Naive thymus-derived CD8-positive, alpha-beta T cell (primary cell): ENCODE data around the gene DDX10. TPM values are rescaled to one million over a fixed set of nuclear protein-coding genes. Genes with fewer than 3 reads are reported as not detected.
A peak's percentile ranks its signal among the peaks of the same experiment; 100 is the strongest.

Experiments used
- ATAC-seq, 2 donors: fragments of 150-1000 bp; cut with Tn5 transposase in 1 of 2; sonication (Bioruptor Pico), chemical (Tn5 transposase) in 1 of 2; 1 replicate in 1 of 2; 2 replicates in 1 of 2; pipeline ENCODE4 v1.10.0; 2021; ENCODE audit warnings: mild to moderate bottlenecking in 2 of 2, moderate library complexity in 2 of 2
- POLR2A ChIA-PET: fragments of 350-600 bp; sonication (Branson Sonifier 250); formaldehyde crosslinking; loops from one replicate; lab custom pipeline; 2021; ENCODE audit warnings: antibody characterized with exemption; lab: Charles Lee
- DNase-seq, 10 donors: peaks; one replicate each; pipeline versions ENCODE4 v3.0.0 to v3.0.0-alpha.2; 2020 to 2022
- H3K27ac Mint-ChIP-seq, 10 donors: one replicate each; pipeline ENCODE4 v1.8.0; 2020 to 2022; ENCODE audit warnings: mild to moderate bottlenecking in 10 of 10, mixed read lengths in 10 of 10, moderate library complexity in 4 of 10, inconsistent platforms in 1 of 10
- H3K27me3 Mint-ChIP-seq, 5 donors: one replicate each; pipeline ENCODE4 v1.8.0; 2021 to 2022; ENCODE audit warnings: mixed read lengths in 5 of 5
- H3K36me3 Mint-ChIP-seq, 3 donors: one replicate each; pipeline ENCODE4 v1.8.0; 2020 to 2022; ENCODE audit warnings: mixed read lengths in 3 of 3, mild to moderate bottlenecking in 2 of 3, inconsistent platforms in 1 of 3
- H3K4me1 Mint-ChIP-seq, 4 donors: one replicate each; pipeline ENCODE4 v1.8.0; 2021 to 2022; ENCODE audit warnings: mixed read lengths in 4 of 4
- H3K4me3 Mint-ChIP-seq, 10 donors: one replicate each; pipeline ENCODE4 v1.8.0; 2020 to 2022; ENCODE audit warnings: mild to moderate bottlenecking in 10 of 10, mixed read lengths in 10 of 10, moderate library complexity in 6 of 10, inconsistent platforms in 1 of 10
- H3K9me3 Mint-ChIP-seq, 9 donors: one replicate each; pipeline ENCODE4 v1.8.0; 2020 to 2022; ENCODE audit warnings: mixed read lengths in 9 of 9, mild to moderate bottlenecking in 3 of 9, inconsistent platforms in 1 of 9, moderate library complexity in 1 of 9
- polyA plus RNA-seq, 3 donors: library from polyadenylated mRNA; unstranded; fragments of 300-500 nt; fragmentation: Illumina TruSeq; gene quantifications; one replicate each; pipeline ENCODE4 v1.2.3, GENCODE V29; 2021
- total RNA-seq, 8 experiments: library from RNA in 2 of 8; stranded (reverse) in 2 of 8; gene quantifications; one replicate each; pipeline ENCODE4 v1.2.3 and lab custom pipeline; 2021 to 2026

The DDX10 gene
- total and polyA plus RNA-seq, 5 experiments from 2014 or later, result 13.1 to 26.3 (median 15.9) TPM

DNA sequence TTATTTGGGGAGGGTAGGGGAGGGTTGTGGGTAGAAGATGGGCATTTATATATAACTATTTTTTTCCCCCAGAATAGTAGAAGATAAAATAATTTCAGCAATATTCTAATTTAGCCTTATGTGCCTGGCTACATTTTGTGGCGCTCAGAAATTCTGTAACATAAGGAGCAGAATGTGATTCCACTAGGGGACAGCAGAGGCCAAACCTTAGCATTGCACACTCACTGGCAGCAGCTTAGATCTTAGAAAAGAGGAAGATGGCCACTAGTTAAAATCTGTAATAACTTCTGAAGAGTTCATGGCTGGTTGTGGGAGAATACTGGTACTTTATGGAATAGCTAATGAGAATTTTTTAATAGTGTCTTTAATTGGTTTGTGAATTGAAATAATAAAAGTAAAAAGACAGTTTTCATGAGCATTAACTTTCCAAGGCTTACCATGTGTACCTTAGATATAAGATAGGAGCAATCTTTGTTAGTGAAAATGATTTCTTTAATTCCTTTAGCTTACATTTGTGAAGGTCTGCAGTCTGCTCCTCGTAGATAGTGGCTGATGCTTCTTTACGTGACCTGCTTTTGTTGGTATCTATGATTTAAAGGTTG lies 33.1 kb downstream of the DDX10 start:
- no peaks in the 10 kb centered on the region for H3K9me3 Mint-ChIP-seq

DNA sequence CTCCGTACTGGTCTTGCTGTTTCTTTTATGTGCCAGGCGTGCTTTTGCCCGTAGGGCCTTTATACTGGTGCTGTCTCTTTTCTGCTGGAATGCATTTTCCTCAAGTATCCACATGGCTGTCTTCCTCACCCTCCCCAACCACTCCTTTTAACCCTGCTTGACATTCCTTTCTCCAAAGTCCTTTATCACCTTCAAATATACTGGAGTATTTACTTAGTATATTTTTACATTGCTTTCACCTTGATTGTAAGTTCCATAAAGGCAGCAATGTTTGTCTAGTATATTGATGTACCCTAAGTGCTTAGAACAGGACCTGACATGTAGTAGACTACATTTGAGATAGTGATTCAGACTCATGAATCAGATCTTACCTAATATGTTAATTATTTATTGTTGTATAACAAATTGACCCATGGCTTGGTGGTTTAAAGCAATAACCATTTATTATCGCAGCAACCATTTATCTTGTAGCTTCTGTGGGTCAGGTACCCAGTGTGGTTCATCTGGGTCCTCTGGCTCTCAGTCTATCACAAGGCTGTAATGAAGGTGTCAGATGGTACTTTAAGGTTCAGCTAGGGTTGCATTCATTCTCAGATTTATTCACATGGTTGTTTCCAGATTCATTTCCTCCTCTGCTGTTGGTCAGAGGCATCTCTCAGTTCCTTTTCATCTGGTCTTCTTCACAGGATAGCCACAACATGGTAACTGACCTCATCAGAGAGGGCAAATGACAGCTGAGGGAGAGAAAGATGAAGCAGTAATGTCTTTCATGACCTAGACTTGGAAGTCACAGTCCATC lies 34.2 kb downstream of the DDX10 start:
- H3K36me3 Mint-ChIP-seq, result peaks cover 5 to 71% (median 41%) of the 10 kb centered on the region in 3 donors
- ATAC-seq, result no peak
- no peaks in the 10 kb centered on the region for H3K27me3 Mint-ChIP-seq
- POLR2A ChIA-PET, result no interaction called here
- no peak for DNase-seq
- H3K27ac Mint-ChIP-seq, result no peak overlapping the region
- no peaks in the 10 kb centered on the region for H3K9me3 Mint-ChIP-seq
- peak overlapping the region in 1 of 10 donors; percentile 0 for H3K4me3 Mint-ChIP-seq
- H3K4me1 Mint-ChIP-seq, result peaks cover 0 to 5% (median 2%) of the 10 kb centered on the region in 4 donors

More for the DNA sequence above, 33.1 kb downstream of the DDX10 start:
- DNase-seq (peak in 8 of 10 donors; percentile 13 to 62 (median 27)), ATAC-seq (peak; percentile 47 to 49)
- no peaks in the 10 kb centered on the region for H3K27me3 Mint-ChIP-seq
- no peak overlapping the region for H3K4me3 Mint-ChIP-seq
- POLR2A ChIA-PET, result no interaction called here
- no peak overlapping the region for H3K27ac Mint-ChIP-seq
- peaks cover 0 to 5% (median 2%) of the 10 kb centered on the region in 4 donors for H3K4me1 Mint-ChIP-seq
- H3K36me3 Mint-ChIP-seq, result peaks cover 5 to 71% (median 37%) of the 10 kb centered on the region in 3 donors

DNA sequence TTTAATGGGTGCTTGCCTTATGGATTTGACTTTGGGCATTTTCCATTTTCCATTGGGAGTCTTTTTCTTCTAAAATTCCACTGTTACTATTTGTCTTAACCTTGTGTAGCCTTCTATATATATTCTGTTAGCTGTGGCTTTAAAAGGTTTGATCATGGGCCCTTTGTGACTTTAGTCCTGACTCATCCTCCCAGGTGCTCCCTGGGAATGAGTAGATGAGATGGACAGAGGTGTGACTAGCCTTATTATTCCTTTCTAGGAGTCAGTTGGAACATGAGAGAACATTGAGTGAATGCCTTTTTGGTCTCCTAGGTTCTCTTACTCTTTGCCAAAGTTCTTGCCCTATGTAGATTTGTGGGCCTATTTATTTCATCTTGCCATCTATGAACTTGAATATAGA lies 39.0 kb downstream of the DDX10 start:
- H3K9me3 Mint-ChIP-seq, result peaks cover 0 to 27% (median 12%) of the 10 kb centered on the region in 9 donors
- DNase-seq, result no peak
- POLR2A ChIA-PET, result no interaction called here
- peaks cover 0 to 5% (median 3%) of the 10 kb centered on the region in 4 donors for H3K4me1 Mint-ChIP-seq
- no peak overlapping the region for H3K4me3 Mint-ChIP-seq
- no peak for ATAC-seq
- no peak overlapping the region for H3K27ac Mint-ChIP-seq
- no peaks in the 10 kb centered on the region for H3K27me3 Mint-ChIP-seq
- H3K36me3 Mint-ChIP-seq, result peaks cover 29 to 86% (median 72%) of the 10 kb centered on the region in 3 donors

DNA sequence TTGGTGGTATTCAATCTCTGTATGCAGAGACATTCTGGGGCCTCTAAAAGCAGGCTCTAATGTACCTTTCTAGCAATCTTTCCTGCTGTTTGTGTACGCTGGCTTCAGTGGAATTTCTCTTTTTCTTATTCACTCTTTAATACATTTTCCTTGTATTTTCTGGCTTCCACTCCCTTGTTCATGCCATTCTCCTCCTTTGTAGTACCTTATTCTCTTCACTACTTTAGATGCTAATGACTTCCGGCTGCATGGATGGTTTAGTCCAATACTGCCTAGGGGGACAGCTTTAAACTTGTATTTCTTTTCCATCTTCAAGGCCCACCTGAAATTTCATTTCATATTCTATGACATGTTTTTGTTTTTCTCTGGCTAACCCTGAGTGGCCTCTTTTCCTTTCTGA lies 40.2 kb downstream of the DDX10 start:
- Mint-ChIP-seq H3K4me1 (peaks cover 0 to 11% (median 3%) of the 10 kb centered on the region in 4 donors), H3K27ac (no peak overlapping the region), H3K4me3 (no peak overlapping the region), H3K9me3 (peaks cover 0 to 36% (median 16%) of the 10 kb centered on the region in 9 donors), H3K36me3 (peaks cover 39 to 89% (median 80%) of the 10 kb centered on the region in 3 donors), H3K27me3 (no peaks in the 10 kb centered on the region)
- POLR2A ChIA-PET, result no interaction called here
- ATAC-seq, result no peak
- DNase-seq, result no peak

DNA sequence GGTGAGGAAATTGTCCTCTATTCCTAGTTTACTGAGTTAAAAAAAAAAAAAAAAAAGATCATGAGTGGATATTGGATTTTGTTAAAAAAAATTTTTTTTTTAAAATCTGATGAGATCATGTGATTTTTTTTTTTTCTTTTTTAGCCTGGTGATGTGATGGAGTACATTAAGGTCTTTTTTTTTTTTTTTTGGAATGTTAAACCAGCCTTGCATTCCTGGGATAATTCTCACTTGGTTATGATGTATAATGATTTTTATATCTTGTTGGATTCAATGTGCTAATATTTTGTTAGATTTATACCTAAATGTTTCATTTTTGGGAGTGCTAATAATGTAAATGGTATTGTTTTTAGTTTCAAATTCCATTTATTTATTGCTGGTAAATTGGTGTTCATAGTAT lies 43.3 kb downstream of the DDX10 start:
- no peak for ATAC-seq
- DNase-seq, result no peak
- POLR2A ChIA-PET, result no interaction called here

DNA sequence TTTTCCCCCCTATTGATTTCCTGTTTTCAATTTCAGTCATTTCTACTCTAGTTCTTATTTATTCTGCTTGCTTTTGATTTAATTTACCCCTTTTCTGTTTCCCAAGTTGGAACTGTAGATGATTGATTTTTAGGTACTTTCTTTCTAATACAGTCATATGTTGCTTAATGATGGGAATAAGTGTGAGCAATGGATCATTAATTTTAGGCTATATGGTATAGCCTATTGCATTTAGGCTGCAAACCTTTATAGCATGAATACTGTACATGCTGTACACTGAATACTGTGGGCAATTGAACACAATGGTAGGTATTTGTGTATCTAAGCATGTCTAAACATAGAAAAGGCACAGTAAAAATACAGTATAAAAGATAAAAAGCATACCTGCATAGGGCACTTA lies 44.9 kb downstream of the DDX10 start:
- Mint-ChIP-seq H3K27me3 (no peaks in the 10 kb centered on the region), H3K27ac (no peak overlapping the region), H3K4me1 (peaks cover 6 to 14% (median 12%) of the 10 kb centered on the region in 4 donors), H3K4me3 (no peak overlapping the region), H3K9me3 (peaks cover 0 to 36% (median 19%) of the 10 kb centered on the region in 9 donors), H3K36me3 (peaks cover 59 to 95% (median 82%) of the 10 kb centered on the region in 3 donors)
- DNase-seq (no peak), ATAC-seq (no peak)
- POLR2A ChIA-PET, result interaction anchor here (0.7 kb wide), 1 partner anchor 228 kb away, joined by 3 read pairs; no protein-coding TSS in a partner anchor

More for the DNA sequence above, 43.3 kb downstream of the DDX10 start:
- Mint-ChIP-seq H3K27ac (no peak overlapping the region), H3K27me3 (no peaks in the 10 kb centered on the region), H3K36me3 (peaks cover 54 to 98% (median 89%) of the 10 kb centered on the region in 3 donors), H3K9me3 (peaks cover 0 to 36% (median 19%) of the 10 kb centered on the region in 9 donors), H3K4me3 (no peak overlapping the region), H3K4me1 (peaks cover 5 to 10% (median 10%) of the 10 kb centered on the region in 4 donors)

DNA sequence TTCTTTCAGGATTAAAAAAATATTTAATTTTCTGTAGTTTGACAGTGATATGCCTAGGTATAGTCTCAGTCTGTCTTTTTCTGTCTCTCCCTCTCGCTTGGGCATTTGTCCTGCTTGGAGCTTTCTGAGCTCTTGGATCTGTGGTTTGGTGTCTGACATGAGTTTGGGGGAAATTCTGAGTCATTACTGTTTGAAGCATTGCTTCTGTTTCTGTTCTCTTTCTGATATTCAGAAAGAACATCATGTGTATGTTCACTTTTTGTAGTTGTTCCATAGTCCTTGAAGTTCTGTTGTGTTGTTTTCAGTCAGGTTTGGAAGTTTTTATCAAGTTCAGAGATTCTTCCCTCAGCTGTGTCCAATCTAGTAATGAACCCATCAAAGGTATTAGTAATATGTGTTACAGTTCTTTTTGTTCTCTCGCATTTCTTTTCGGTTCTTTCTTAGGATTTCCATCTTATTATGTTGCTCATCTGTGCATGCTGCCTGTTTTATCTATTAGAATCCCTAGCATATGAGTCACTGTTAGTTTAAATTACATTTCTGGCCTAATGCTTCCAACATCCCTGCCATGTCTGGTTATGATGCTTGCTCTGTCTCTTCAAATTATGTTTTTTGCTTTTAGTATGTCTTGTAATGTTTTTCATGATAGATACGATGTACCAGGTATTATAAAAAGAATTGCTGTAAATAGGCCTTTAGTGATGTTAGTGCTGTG lies 48.4 kb downstream of the DDX10 start:
- Mint-ChIP-seq H3K27me3 (no peaks in the 10 kb centered on the region), H3K9me3 (peaks cover 0 to 16% (median 11%) of the 10 kb centered on the region in 9 donors), H3K4me3 (no peak overlapping the region), H3K36me3 (peaks cover 44 to 88% (median 72%) of the 10 kb centered on the region in 3 donors), H3K27ac (no peak overlapping the region), H3K4me1 (peaks cover 6 to 14% (median 10%) of the 10 kb centered on the region in 4 donors)
- no peak for DNase-seq
- POLR2A ChIA-PET, result no interaction called here
- ATAC-seq, result no peak

DNA sequence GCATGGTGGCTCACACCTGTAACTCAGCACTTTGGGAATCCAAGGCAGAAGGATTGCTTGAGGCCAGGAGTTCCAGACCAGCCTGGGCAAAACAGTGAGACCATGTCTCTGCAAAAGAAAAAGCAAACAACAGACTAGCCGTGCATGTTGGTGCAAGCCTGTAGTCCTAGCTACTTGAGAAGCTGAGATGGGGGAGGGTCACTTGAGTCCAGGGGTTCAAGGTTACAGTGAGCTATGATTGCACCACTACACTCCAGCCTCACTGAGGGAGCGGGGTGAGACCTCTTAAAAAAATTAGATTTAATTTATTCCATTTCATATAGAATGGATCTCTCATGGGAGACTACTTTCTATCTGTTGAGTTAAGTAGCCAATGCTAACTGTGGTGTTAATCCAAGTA lies 50.4 kb downstream of the DDX10 start:
- Mint-ChIP-seq H3K4me3 (no peak overlapping the region), H3K4me1 (peaks cover 6 to 12% (median 7%) of the 10 kb centered on the region in 4 donors), H3K9me3 (peaks cover 0 to 3% (median 2%) of the 10 kb centered on the region in 9 donors), H3K27ac (no peak overlapping the region), H3K36me3 (peaks cover 37 to 82% (median 62%) of the 10 kb centered on the region in 3 donors), H3K27me3 (no peaks in the 10 kb centered on the region)
- POLR2A ChIA-PET, result no interaction called here
- no peak for DNase-seq
- no peak for ATAC-seq

DNA sequence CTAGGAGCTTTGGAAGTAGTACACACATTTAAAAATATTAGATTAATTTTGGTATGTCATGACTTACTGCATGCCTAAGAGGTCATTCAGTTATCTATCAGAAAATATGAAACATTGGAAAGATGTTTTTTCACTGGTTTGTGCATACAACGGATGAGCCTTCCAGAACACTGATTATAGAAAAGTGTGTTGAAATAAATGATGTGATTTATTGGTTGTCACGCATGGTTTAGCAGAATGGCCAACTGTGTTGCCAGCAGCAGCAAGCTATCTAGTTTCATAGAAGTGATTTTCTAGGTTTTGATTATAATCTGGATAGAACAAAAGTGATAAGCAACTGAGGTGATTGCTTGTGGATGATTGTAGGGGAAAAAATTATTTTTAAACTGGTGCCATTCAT lies 53.6 kb downstream of the DDX10 start:
- Mint-ChIP-seq H3K9me3 (peaks cover 0 to 4% (median 0%) of the 10 kb centered on the region in 9 donors), H3K27me3 (no peaks in the 10 kb centered on the region), H3K36me3 (peaks cover 27 to 82% (median 54%) of the 10 kb centered on the region in 3 donors), H3K4me3 (no peak overlapping the region), H3K27ac (peak overlapping the region in 1 of 10 donors; percentile 68), H3K4me1 (peaks cover 0 to 6% (median 3%) of the 10 kb centered on the region in 4 donors)
- POLR2A ChIA-PET, result no interaction called here
- ATAC-seq (no peak), DNase-seq (no peak)

DNA sequence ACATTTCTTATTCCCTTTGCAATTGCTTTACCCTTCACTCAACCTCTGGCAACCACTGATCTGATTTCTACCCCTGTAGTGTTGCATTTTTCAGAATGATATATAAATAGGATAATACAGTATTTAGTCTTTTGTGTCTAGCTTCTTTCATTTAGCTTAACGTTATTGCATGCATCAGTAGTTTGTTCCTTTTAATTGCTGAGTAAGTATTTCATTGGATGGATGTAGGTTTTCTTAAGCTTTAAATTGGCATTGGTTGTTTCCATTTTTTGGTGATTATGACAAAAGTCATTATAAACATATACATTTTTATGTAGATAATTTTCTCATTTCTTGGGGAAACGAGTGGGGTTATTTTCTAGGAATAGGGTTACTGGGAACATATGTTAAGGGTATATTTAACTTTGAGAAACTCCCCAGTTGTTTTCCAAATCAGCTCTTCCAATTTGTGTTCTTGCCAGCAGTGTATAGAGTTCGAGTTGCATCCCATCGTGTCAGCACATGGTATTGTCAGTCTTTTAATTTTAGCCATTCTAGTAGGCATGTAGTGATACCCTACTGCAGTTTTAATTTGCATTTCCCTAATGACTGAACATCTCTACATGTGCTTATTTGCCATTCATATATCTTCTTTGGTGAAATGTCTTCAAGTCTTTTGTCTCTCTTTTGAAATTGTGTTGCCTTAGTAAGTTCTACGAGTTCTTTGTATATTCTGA lies 60.3 kb downstream of the DDX10 start:
- no peak for DNase-seq
- ATAC-seq, result no peak
- Mint-ChIP-seq H3K36me3 (peaks cover 35 to 69% (median 44%) of the 10 kb centered on the region in 3 donors), H3K27me3 (no peaks in the 10 kb centered on the region), H3K4me1 (peaks cover 6 to 29% (median 11%) of the 10 kb centered on the region in 4 donors), H3K9me3 (peaks cover 0 to 11% (median 4%) of the 10 kb centered on the region in 9 donors), H3K4me3 (no peak overlapping the region), H3K27ac (no peak overlapping the region)
- POLR2A ChIA-PET, result no interaction called here

DNA sequence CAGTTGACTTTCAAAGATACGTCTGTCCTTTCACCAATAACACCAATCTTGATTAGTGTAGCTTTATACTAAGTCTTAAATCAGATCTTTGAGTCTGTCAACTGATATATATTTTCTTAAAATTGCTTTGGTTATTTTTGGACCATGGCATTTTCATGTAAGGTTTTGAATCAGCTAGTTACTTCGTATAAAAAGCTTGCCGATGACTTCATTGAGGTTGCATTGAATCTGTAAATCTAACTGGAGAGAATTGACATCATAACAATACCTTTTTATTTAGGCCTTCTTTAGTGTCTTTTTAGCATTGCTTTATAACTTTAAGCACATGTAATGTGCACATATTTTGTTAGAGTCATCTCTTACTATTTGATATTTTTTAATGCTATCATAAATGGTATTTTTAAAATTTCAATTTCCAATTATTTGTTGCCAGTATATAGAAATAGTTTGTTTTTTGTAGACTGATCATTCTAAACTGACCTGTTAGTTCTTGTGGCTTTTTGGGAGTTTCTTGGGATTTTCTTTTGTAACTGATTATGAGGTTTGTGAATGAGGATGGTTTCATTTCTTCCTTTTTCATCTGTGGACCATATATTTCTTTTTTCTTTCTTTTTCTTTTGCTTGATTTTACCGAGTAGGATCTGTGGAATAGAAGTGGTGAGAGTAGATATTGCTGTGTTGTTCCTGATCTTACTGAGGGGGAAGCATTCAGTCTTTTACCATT lies 61.4 kb downstream of the DDX10 start:
- DNase-seq (no peak), ATAC-seq (no peak)
- no peak overlapping the region for H3K4me3 Mint-ChIP-seq
- no peaks in the 10 kb centered on the region for H3K27me3 Mint-ChIP-seq
- H3K9me3 Mint-ChIP-seq, result peaks cover 0 to 11% (median 4%) of the 10 kb centered on the region in 9 donors
- peaks cover 35 to 63% (median 42%) of the 10 kb centered on the region in 3 donors for H3K36me3 Mint-ChIP-seq
- POLR2A ChIA-PET, result no interaction called here
- peak overlapping the region in 2 of 10 donors; percentile 1 to 10 for H3K27ac Mint-ChIP-seq
- H3K4me1 Mint-ChIP-seq, result peaks cover 6 to 31% (median 12%) of the 10 kb centered on the region in 4 donors
